ENCODE measurements around the gene PPP1R15A.
"Not testable (repeated sequence)": the region's sequence is repeated elsewhere in the genome, so short reads cannot be mapped to it uniquely, and the experiment has no call there.

Gene PPP1R15A

GRCh38 chr19:48915757-48916156 lies 43.5 kb downstream of the PPP1R15A start:
- no peak for DNase-seq

DNA sequence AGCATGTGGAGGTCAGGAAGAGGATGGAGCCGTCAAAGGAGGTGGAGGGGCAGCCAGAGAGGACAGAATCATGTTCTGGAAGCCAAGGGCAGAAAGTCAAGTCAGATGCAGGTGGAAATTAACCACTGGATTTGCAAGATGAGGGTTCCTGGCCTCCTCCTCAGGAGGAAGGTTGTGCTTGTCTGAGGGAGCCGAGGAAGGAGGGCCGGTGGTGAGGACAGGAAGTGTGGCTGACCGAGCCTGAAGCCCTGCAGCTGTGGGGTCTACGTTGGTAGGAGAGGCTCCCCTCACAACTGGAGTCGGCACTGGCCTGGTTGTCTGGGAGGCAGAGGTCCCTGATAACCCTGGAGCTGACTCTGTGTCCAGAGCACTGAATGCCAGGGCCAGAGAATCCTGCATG lies 45.9 kb downstream of the PPP1R15A start:
- DNase-seq, result no peak

GRCh38 chr19:48918801-48919247 lies 46.6 kb downstream of the PPP1R15A start:
- peak; percentile 35 for DNase-seq

DNA sequence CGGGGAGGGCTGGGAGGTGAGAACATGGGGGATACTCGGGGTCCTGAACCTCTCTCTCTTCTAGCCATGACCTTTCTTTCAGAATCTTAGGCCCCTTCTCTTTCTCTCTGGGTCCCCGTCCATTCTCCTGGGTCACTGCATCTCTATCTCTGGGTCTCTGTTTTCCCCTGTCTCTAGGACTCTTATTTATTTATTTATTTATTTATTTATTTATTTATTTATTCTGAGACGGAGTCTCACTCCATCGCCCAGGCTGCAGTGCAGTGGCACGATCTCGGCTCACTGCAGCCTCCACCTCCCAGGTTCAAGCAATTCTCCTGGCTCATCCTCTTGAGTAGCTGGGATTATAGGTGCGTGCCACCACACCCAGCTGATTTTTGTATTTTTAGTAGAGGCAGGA lies 47.0 kb downstream of the PPP1R15A start:
- DNase-seq, result not testable (repeated sequence)

DNA sequence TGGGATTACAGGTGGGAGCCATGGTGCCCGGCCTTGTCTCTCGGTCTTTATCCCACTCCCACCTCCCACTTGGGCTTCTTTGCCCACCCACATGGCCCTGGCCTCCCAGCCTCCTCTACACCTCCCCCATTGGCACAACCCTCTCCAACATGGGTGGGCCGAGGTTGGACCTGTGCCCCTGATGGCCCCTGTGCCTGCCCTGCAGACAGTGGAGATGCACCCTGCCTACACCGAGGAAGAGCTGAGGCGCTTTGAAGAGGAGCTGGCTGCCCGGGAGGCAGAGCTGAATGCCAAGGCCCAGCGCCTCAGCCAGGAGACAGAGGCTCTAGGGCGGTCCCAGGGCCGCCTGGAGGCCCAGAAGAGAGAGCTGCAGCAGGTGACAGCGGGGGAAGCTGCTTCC lies 48.7 kb downstream of the PPP1R15A start:
- no peak for DNase-seq

GRCh38 chr19:48921721-48922500 lies 49.7 kb downstream of the PPP1R15A start:
- no peak for DNase-seq

- no peak for DNase-seq
These were observed 50.6 kb downstream of the PPP1R15A start for GRCh38 chr19:48922548-48923490.

- DNase-seq, result no peak
These were observed 53.1 kb downstream of the PPP1R15A start for GRCh38 chr19:48925240-48925843.
